GM10266 (cell line): ENCODE results near the gene C1orf141.

Source experiments
- DNase-seq: peaks from one replicate; pipeline ENCODE4 v3.0.0; 2012; ENCODE audit errors: extremely low spot score
- TF ChIP-seq, protein P1 (sequence below): IDR thresholded peaks from 2 replicates; pipeline ENCODE4 v1.5.1; 2012; ENCODE audit warnings: mild to moderate bottlenecking, low read depth; ENCODE audit not compliant: control insufficient read depth, insufficient read depth; ENCODE audit errors: missing control alignments

Gene C1orf141

DNA sequence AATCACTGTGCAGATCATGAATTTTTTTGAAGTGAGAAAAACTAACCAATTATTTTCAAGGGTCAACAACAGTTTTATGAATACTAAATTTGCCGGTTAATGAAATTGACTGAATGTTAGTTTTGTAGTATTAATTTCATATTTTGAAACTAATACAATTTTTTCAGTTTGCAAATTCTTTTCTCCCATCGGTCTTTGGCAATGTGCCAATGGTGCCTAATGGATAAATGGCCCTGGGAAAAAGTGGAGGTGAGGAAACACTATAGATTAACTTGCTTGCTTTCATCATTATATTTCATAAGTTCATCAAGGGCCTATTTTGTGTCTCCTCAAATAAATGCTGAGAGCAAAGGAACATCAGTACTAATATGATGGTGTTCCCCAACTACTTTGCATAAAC is 4.1 kb downstream of the C1orf141 start:
- TF ChIP-seq, protein P1, sequence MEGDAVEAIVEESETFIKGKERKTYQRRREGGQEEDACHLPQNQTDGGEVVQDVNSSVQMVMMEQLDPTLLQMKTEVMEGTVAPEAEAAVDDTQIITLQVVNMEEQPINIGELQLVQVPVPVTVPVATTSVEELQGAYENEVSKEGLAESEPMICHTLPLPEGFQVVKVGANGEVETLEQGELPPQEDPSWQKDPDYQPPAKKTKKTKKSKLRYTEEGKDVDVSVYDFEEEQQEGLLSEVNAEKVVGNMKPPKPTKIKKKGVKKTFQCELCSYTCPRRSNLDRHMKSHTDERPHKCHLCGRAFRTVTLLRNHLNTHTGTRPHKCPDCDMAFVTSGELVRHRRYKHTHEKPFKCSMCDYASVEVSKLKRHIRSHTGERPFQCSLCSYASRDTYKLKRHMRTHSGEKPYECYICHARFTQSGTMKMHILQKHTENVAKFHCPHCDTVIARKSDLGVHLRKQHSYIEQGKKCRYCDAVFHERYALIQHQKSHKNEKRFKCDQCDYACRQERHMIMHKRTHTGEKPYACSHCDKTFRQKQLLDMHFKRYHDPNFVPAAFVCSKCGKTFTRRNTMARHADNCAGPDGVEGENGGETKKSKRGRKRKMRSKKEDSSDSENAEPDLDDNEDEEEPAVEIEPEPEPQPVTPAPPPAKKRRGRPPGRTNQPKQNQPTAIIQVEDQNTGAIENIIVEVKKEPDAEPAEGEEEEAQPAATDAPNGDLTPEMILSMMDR, result no peak
- DNase-seq, result no peak

DNA sequence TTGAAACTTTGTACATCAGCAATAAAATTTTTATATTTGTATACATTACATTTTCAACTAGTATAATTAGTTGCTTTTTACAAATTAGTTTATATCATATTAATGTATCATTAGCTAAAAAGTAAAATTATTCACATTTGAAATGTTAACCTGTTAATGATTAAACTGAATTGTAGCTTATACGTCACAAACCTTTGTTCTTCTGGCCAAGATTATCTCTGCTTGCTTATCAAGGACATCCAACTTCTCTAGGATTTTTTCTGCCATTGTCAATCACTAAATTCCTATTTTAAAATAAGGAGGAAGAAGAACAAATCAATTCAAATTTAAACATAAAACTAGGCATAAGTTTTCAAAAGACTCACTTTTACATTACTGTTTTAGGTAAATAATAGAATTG is 7.8 kb downstream of the C1orf141 start:
- TF ChIP-seq, protein P1, result no peak
- no peak for DNase-seq

DNA sequence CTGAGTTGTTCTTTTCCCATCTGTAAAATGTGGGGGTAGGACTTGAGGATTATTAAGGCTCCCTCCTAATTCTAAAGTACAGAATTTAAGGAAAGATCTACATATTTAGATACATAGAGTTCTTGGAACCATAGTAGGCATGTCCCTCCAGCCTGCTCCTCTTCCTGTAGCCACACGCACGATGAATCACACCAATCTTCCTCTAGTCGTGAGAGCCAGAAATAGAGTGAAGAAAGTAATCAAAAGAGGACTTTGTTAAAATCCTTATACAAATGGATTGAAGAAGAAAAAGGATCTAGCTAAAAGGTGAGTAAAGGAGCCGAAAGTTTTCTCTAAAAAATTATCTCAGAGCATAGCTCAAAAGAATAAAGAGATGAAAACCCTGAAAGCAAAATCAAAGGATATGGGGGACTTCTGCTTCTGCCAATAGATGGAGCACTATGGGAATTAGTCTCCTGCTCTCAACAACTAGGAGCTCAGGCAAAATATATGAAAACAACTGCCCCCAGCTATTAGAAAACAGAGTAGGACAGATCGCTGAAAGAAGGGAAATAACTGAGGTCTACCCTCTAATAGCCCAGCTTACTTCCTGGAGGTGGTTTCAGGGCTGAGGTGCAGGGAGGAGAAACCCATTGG is 8.5 kb downstream of the C1orf141 start:
- TF ChIP-seq, protein P1, result no peak
- DNase-seq, result no peak

DNA sequence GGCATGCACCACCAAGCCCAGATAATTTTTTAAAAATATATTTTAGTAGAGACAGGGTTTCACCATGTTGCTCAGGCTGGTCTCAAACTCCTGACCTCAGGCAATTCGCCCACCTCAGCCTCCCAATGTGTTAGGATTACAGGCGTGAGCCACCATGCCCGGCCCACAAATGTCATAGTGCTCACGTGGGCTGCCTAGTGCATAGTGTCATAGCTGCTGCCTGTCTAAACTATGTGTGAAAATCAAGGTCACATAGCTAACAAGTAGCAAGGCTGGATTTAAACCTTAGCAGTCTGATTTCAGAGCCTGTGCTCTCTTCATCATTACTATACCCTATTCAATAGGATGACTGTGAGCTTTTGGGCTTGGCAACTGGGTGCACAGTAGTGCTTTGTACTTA is 10.3 kb downstream of the C1orf141 start:
- no peak for DNase-seq
- TF ChIP-seq, protein P1, result no peak

DNA sequence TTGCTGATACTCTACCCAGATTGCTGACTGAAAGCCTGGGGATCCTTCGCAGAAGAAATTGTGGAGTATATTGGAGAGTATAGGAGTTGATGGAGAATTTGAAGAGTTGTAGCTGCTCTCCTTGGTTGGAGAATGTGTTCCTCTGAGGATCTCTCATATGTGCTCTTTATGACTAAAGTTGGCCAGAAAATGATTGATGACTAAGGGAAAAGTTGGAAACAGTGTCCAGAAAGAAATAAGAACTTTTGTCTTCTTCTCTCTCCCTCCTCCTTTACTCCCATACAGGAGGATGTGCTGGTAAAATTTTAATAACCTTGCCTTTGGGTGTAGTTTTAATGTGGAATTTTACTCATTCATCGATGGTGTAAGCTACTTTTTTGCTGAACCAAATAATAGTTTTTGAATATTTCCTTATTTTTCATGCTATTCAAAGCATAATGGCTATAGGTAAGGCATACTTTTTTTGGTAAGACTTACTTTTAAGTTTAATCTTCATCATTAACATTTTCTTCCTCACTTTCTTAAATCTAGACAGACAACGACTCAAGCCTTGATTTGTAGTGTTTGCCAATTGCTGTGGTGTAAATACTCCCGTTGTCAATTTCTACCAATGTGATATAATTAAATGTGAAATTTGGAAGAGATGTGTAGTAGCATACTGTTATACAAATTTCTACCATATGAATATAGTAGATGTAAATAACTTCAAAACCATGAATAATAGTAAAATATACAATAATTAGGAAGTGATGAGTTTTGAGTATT is 13.7 kb downstream of the C1orf141 start:
- TF ChIP-seq, protein P1, result no peak
- DNase-seq, result no peak

DNA sequence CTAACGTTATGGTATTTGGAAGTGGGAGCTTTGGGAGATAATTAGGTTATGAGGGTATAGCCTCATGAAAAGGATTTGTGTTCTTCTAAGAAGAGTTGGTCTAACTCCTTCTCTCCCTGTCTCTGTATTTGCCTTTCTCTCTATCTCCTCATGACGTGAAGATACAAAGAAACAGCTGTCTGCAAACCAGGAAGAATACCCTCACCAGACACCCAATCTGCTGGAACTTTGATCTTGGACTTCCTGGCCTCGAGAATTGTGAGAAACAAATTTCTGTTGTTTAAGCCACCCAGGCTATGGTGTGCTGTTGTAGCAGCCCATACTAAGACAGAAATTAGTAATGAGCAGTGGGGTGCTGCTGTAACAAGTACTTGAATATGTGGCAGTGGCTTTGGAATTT is 16.1 kb downstream of the C1orf141 start:
- no peak for DNase-seq
- TF ChIP-seq, protein P1, result no peak

DNA sequence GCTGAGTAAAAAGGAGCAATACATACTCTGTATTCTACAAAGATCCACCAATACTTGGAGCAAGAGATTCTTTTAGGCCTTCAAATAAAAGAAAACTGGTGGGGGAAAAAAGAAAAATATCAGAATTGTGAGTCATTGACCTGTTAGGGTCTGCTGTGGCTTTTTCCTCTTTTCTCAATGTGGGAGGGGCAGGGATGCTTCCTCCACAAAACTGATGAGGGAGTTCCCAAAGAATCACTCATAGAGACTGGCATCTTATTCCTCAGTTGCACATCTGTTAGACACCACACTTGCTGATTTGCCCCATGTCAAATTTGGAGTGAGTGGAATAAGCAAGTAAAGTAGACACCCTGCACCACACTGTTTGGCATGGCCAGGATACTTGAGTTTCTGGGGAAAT is 16.6 kb downstream of the C1orf141 start:
- TF ChIP-seq, protein P1, result no peak
- no peak for DNase-seq
